Right forelimb (tissue), 1 donor: ENCODE measurements around the gene NT5DC1.
"Not testable (repeated sequence)": the region's sequence is repeated elsewhere in the genome, so short reads cannot be mapped to it uniquely, and the experiment has no call there.

Experiments used
- DNase-seq: peaks from one replicate; pipeline ENCODE4 v3.0.0-alpha.2; 2018

NT5DC1 gene

GRCh38 chr6:116282698-116283097, 182.0 kb downstream of the NT5DC1 start:
- no peak for DNase-seq

- DNase-seq, result no peak
These were observed 182.5 kb downstream of the NT5DC1 start for GRCh38 chr6:116283191-116283590.

DNA sequence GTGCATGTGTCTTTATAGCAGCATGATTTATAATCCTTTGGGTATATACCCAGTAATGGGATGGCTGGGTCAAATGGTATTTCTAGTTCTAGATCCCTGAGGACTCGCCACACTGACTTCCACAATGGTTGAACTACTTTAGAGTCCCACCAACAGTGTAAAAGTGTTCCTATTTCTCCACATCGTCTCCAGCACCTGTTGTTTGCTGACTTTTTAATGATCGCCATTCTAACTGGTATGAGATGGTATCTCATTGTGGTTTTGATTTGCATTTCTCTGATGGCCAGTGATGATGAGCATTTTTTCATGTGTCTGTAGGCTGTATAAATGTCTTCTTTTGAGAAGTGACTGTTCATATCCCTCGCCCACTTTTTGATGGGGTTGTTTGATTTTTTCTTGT, 184.3 kb downstream of the NT5DC1 start:
- not testable (repeated sequence) for DNase-seq

DNA sequence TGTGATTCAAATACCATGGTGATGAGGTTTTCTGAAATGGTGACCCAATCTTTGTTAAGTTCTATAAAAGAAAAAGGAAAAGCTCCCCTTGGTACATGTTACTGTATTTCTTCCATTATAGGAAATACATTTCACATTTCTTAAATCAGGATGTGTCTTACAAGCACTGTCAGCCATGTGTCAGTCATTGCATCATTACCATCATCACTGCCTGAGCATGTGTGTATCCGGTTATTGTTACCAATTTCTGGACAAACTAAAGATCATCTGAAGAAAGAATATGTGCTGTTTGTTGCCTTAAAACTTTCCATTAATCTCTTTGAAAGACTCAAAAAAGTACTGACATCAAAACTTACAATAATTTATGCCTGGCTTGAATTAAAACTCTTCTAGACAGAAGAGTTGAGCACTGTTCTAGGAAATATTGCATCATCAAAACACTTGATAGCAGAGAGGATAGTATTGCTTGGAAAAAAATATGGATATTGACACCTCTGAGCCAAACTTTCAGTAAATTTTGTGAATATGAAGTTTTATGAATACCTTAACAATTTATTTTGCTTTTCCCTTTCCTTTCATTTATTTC, 186.2 kb downstream of the NT5DC1 start:
- DNase-seq, result no peak

GRCh38 chr6:116287689-116288282, 187.1 kb downstream of the NT5DC1 start:
- no peak for DNase-seq

DNA sequence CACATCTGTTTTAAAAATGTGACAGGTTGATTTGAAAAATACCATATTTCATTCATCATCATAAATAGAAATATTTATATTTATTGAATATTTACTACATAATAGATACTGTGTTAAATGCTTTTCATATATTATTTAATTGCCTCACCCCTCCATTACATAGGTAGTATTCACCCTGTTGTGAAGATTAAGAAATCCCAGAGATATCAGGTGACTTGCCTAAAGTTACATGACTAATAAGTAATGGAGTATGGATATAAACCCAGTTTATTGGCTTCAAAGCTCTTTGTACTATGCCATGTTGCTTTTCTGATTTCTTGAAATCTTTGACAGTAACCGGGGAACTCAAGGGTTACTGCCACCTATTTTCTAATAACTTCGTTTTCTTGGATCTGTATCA, 189.2 kb downstream of the NT5DC1 start:
- DNase-seq, result no peak

DNA sequence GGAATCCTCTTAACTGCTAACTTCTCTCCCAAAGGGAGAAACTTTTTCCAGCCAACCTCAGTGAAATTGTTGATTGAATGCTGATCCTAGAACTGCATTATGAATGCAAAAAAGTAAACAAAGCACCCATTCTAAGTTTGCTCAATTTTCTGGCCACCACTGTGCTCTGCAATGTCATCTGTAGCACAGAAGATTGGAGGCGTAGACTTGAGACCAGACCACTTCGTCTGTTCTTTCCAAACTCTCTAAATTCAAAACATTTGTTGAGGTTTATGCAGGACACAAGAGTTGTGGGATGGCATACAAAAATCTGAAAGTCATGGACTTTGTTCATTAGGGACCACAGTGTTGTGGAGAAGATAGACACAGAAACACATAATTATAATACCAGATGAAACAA, 190.1 kb downstream of the NT5DC1 start:
- no peak for DNase-seq

- DNase-seq, result no peak
These were observed 191.2 kb downstream of the NT5DC1 start for GRCh38 chr6:116291701-116292396.

- no peak for DNase-seq
These were observed 191.9 kb downstream of the NT5DC1 start for GRCh38 chr6:116292553-116292952.

DNA sequence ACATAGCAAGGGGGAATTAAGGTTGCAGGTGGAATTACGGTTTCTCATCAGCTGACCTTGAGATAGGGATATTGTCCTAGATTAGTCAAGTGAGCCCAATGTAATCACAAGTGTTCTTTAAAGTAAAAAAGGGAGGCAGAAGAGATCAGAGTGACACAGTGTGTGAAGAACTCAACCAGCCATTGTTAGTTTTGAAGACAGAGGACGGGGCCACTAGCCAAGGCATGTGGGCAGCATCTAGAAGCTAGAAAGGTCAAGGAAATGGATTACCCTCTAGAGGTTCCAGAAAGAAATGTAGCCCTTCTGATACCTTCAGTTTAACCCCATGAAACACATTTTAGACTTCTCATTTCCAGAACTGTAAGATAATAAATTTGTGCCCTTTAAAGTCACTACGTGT, 197.6 kb downstream of the NT5DC1 start:
- DNase-seq, result no peak

DNA sequence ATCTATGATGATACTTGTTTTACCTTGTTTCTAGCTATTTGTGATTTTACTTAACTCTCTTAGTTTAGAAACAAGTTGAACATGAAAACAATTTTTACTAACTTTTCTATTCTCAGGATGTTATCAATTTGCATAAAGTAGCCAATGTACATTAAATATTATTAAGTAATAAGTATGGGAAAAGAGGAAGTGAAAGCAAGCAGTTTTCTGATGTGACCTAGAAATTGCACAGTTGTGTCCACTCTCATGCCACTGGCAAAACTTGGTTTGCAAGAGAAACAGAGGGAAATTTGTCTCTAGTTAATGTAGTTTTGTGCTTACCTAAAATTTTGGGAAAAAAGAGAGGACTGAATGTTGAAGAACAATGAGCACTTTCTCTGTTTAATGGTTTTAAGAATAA, 198.3 kb downstream of the NT5DC1 start:
- no peak for DNase-seq
